ENCODE data around the gene KIAA0586.

The KIAA0586 gene

DNA sequence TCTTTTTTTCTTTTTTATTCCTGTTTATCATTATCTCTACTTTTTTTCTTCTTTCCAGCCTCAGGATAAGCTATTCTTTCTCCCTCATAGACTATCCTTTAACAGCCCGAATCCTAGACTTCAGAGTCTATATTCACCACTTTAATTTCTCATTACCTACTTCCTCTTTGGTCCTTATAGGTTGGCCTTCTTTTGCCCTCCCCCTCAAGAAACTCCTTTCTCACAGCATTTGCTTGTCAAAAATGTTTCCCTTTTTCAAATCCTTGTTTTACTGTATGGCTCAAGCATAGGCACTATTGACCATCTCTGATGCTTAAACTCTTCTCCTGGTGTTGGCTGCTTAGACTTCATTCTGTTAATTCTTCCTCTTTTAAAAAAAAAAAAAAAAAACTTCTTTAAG lies 52.5 kb downstream of the KIAA0586 start:
- TF ChIP-seq EZH2phosphoT487 (IDR thresholded peaks at IDR 0.05; ENCODE audit: low read length): no peak
- TF ChIP-seq EZH2 (optimal IDR thresholded peaks at IDR 0.05; ENCODE audit: low read depth, low read length): no peak
- TF ChIP-seq, protein P1, sequence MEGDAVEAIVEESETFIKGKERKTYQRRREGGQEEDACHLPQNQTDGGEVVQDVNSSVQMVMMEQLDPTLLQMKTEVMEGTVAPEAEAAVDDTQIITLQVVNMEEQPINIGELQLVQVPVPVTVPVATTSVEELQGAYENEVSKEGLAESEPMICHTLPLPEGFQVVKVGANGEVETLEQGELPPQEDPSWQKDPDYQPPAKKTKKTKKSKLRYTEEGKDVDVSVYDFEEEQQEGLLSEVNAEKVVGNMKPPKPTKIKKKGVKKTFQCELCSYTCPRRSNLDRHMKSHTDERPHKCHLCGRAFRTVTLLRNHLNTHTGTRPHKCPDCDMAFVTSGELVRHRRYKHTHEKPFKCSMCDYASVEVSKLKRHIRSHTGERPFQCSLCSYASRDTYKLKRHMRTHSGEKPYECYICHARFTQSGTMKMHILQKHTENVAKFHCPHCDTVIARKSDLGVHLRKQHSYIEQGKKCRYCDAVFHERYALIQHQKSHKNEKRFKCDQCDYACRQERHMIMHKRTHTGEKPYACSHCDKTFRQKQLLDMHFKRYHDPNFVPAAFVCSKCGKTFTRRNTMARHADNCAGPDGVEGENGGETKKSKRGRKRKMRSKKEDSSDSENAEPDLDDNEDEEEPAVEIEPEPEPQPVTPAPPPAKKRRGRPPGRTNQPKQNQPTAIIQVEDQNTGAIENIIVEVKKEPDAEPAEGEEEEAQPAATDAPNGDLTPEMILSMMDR (IDR thresholded peaks at IDR 0.05; ENCODE audit: low read length): no peak
- Histone ChIP-seq H3K4me2 (ENCODE audit: low read depth, low read length) (no peak overlapping the region), H3K9ac (ENCODE audit: low read length) (no peak overlapping the region), H3K27me3 (replicated peaks; ENCODE audit: insufficient read depth, low read length) (no peaks in the 10 kb centered on the region), H3K9me3 (replicated peaks; ENCODE audit: insufficient read depth, low read length) (no peaks in the 10 kb centered on the region), H3F3A (ENCODE audit: insufficient read depth, low read length) (no peaks in the 10 kb centered on the region), H3K9me2 (replicated peaks; ENCODE audit: insufficient read depth, low read length) (no peaks in the 10 kb centered on the region), H3K4me1 (ENCODE audit: low read length) (no peaks in the 10 kb centered on the region), H3K36me3 (replicated peaks; ENCODE audit: insufficient read depth, low read length) (no peaks in the 10 kb centered on the region), H3K79me2 (ENCODE audit: low read length) (no peaks in the 10 kb centered on the region), H2AFZ (ENCODE audit: low read length) (no peak overlapping the region), H3K4me3 (ENCODE audit: low read length) (no peak overlapping the region), H4K20me1 (ENCODE audit: insufficient read depth, low read length) (no peaks in the 10 kb centered on the region), H3K27ac (ENCODE audit: low read length) (no peak overlapping the region)
- no peak for DNase-seq

DNA sequence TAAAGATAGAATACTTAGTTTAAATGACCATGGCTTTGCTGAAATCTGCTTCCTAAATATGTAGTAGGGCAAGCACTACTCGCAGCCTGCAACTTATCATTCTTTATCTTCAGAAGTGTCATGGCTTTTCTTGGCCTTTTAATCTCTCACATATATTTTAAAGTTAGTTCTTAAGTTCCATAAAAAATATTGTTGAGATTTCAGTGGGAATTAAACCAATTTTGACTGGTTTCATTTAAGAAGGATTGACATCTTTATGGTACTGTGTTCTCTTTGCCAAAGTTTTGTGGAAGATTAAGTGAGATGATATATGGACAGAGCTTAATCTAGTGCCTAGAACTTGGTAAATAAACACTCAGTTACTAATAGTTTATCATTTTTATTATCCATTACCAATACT lies 56.7 kb downstream of the KIAA0586 start:
- H3K27ac ChIP-seq (ENCODE audit: low read length): no peak overlapping the region
- no peak overlapping the region for H3K4me3 ChIP-seq (ENCODE audit: low read length)
- TF ChIP-seq EZH2phosphoT487 (IDR thresholded peaks at IDR 0.05; ENCODE audit: low read length) (no peak), EZH2 (optimal IDR thresholded peaks at IDR 0.05; ENCODE audit: low read depth, low read length) (no peak)
- TF ChIP-seq, protein P1 (IDR thresholded peaks at IDR 0.05; ENCODE audit: low read length): no peak
- H3K9me3 ChIP-seq (replicated peaks; ENCODE audit: insufficient read depth, low read length): no peaks in the 10 kb centered on the region
- no peak for DNase-seq
- H3K9me2 ChIP-seq (replicated peaks; ENCODE audit: insufficient read depth, low read length): no peaks in the 10 kb centered on the region
- H4K20me1 ChIP-seq (ENCODE audit: insufficient read depth, low read length): no peaks in the 10 kb centered on the region
- no peaks in the 10 kb centered on the region for H3K27me3 ChIP-seq (replicated peaks; ENCODE audit: insufficient read depth, low read length)
- H3F3A ChIP-seq (ENCODE audit: insufficient read depth, low read length): peaks cover 4% of the 10 kb centered on the region; the same call in 1 of the 2 replicates
- no peak overlapping the region for H2AFZ ChIP-seq (ENCODE audit: low read length)
- no peaks in the 10 kb centered on the region for H3K36me3 ChIP-seq (replicated peaks; ENCODE audit: insufficient read depth, low read length)
- no peaks in the 10 kb centered on the region for H3K79me2 ChIP-seq (ENCODE audit: low read length)
- no peak overlapping the region for H3K9ac ChIP-seq (ENCODE audit: low read length)
- H3K4me2 ChIP-seq (ENCODE audit: low read depth, low read length): no peak overlapping the region
- H3K4me1 ChIP-seq (ENCODE audit: low read length): peaks cover 3% of the 10 kb centered on the region; the same call in 1 of the 2 replicates

DNA sequence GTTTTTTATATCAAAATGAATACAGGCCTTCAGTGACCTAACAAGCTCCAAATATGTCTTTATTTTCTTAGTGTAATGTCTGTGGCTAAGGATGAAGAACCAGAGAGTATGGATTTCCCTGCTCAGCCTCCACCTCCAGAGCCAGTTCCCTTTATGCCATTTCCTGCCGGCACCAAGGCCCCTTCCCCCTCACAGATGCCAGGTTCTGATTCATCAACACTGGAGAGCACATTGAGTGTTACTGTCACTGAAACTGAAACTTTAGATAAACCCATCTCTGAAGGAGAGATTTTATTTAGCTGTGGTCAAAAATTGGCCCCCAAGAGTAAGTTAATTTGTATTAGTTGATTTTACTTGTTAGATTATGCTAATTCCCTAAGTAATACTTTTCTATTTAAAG lies 61.0 kb downstream of the KIAA0586 start:
- H3K27ac ChIP-seq (ENCODE audit: low read length): peak overlapping the region; percentile 61; the same call in 1 of the 2 replicates
- no peaks in the 10 kb centered on the region for H3K27me3 ChIP-seq (replicated peaks; ENCODE audit: insufficient read depth, low read length)
- H4K20me1 ChIP-seq (ENCODE audit: insufficient read depth, low read length): no peaks in the 10 kb centered on the region
- H3K79me2 ChIP-seq (ENCODE audit: low read length): no peaks in the 10 kb centered on the region
- H3F3A ChIP-seq (ENCODE audit: insufficient read depth, low read length): peaks cover 4% of the 10 kb centered on the region; the same call in 1 of the 2 replicates
- H3K36me3 ChIP-seq (replicated peaks; ENCODE audit: insufficient read depth, low read length): no peaks in the 10 kb centered on the region
- H3K4me2 ChIP-seq (ENCODE audit: low read depth, low read length): peak overlapping the region; percentile 54
- no peaks in the 10 kb centered on the region for H3K9me3 ChIP-seq (replicated peaks; ENCODE audit: insufficient read depth, low read length)
- H3K9ac ChIP-seq (ENCODE audit: low read length): no peak overlapping the region
- H3K9me2 ChIP-seq (replicated peaks; ENCODE audit: insufficient read depth, low read length): no peaks in the 10 kb centered on the region
- no peak overlapping the region for H2AFZ ChIP-seq (ENCODE audit: low read length)
- TF ChIP-seq EZH2 (optimal IDR thresholded peaks at IDR 0.05; ENCODE audit: low read depth, low read length) (no peak), EZH2phosphoT487 (IDR thresholded peaks at IDR 0.05; ENCODE audit: low read length) (no peak)
- TF ChIP-seq, protein P1 (IDR thresholded peaks at IDR 0.05; ENCODE audit: low read length): no peak
- no peak overlapping the region for H3K4me3 ChIP-seq (ENCODE audit: low read length)
- H3K4me1 ChIP-seq (ENCODE audit: low read length): peaks cover 8% of the 10 kb centered on the region; the same call in 1 of the 2 replicates
- DNase-seq: peak; percentile 45
